ENCODE results near the gene UEVLD. TPM values are rescaled to one million over a fixed set of nuclear protein-coding genes. Genes with fewer than 3 reads are reported as not detected.

Gene UEVLD
- total and polyA plus RNA-seq, 2 donors (not counting 1 experiment from before 2014, with no cell fraction given) = 25.9 to 29.0 TPM

GRCh38 chr11:18492888-18493287 lies 95.6 kb downstream of the UEVLD start:
- H3K4me1 ChIP-seq (ENCODE audit: control insufficient read depth, extremely low read depth, insufficient read depth, low read length) = no peaks in the 10 kb centered on the region
- H3K27ac ChIP-seq (ENCODE audit: insufficient read depth, low read length) = no peak overlapping the region
- TF ChIP-seq, protein P1, sequence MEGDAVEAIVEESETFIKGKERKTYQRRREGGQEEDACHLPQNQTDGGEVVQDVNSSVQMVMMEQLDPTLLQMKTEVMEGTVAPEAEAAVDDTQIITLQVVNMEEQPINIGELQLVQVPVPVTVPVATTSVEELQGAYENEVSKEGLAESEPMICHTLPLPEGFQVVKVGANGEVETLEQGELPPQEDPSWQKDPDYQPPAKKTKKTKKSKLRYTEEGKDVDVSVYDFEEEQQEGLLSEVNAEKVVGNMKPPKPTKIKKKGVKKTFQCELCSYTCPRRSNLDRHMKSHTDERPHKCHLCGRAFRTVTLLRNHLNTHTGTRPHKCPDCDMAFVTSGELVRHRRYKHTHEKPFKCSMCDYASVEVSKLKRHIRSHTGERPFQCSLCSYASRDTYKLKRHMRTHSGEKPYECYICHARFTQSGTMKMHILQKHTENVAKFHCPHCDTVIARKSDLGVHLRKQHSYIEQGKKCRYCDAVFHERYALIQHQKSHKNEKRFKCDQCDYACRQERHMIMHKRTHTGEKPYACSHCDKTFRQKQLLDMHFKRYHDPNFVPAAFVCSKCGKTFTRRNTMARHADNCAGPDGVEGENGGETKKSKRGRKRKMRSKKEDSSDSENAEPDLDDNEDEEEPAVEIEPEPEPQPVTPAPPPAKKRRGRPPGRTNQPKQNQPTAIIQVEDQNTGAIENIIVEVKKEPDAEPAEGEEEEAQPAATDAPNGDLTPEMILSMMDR (conservative IDR thresholded peaks at IDR 0.05 in 1 of 2, IDR thresholded peaks at IDR 0.05 in 1 of 2; ENCODE audit: low read depth in 1 of 2, low read length in 2 of 2) = no peak
- TF ChIP-seq EZH2 (IDR thresholded peaks at IDR 0.05; ENCODE audit: low read length, missing control alignments) = no peak
- H2AFZ ChIP-seq (ENCODE audit: low read length) = no peak overlapping the region
- peak; percentile 2 to 7 for DNase-seq (ENCODE audit: low read depth in 2 of 2)
- H3K9ac ChIP-seq (ENCODE audit: insufficient read depth, low read length) = no peak overlapping the region
- H4K20me1 ChIP-seq (ENCODE audit: control insufficient read depth, extremely low read depth, insufficient read depth, low read length) = no peaks in the 10 kb centered on the region
- H3K9me3 ChIP-seq (ENCODE audit: control insufficient read depth, insufficient read depth, low read depth, low read length) = no peaks in the 10 kb centered on the region
- no peaks in the 10 kb centered on the region for H3K79me2 ChIP-seq (ENCODE audit: control insufficient read depth, insufficient read depth, low read length)
- no peak overlapping the region for H3K4me2 ChIP-seq (ENCODE audit: extremely low read depth, insufficient read depth, low read length)
- H3K36me3 ChIP-seq (ENCODE audit: control insufficient read depth, insufficient read depth, low read length) = peaks cover 6% of the 10 kb centered on the region
- H3K27me3 ChIP-seq (ENCODE audit: control insufficient read depth, insufficient read depth, low read length) = no peaks in the 10 kb centered on the region
- H3K4me3 ChIP-seq (replicated peaks in 1 of 4; ENCODE audit: control extremely low read depth in 1 of 4, insufficient read depth in 1 of 4, low read depth in 3 of 4, low read length in 4 of 4) = no peak overlapping the region

DNA sequence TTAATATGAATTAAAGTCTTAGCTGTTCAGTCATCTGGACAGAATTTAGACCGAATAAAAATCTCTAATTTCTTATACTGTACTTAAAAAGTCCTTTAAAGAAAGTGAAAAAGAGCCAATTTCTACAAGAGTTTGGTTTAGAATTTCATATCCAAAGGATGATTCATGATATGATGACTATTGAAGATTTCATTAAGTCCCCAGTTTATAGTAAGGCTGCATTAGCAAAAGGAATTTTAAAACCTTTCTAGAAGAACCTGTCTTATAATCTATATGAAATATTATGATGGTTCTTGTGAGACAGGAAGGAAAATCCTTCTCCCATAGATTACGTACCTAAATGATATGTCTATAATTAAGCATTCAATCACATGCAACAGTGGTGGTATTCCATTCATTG lies 96.6 kb downstream of the UEVLD start:
- no peak for TF ChIP-seq EZH2 (IDR thresholded peaks at IDR 0.05; ENCODE audit: low read length, missing control alignments)
- TF ChIP-seq, protein P1 (conservative IDR thresholded peaks at IDR 0.05 in 1 of 2, IDR thresholded peaks at IDR 0.05 in 1 of 2; ENCODE audit: low read depth in 1 of 2, low read length in 2 of 2) = no peak
- peak; percentile 13 to 14 for DNase-seq (ENCODE audit: low read depth in 2 of 2)
- no peak overlapping the region for H3K27ac ChIP-seq (ENCODE audit: insufficient read depth, low read length)
- H3K9ac ChIP-seq (ENCODE audit: insufficient read depth, low read length) = no peak overlapping the region
- H3K79me2 ChIP-seq (ENCODE audit: control insufficient read depth, insufficient read depth, low read length) = no peaks in the 10 kb centered on the region
- H3K4me2 ChIP-seq (ENCODE audit: extremely low read depth, insufficient read depth, low read length) = no peak overlapping the region
- H3K4me3 ChIP-seq (replicated peaks in 1 of 4; ENCODE audit: control extremely low read depth in 1 of 4, insufficient read depth in 1 of 4, low read depth in 3 of 4, low read length in 4 of 4) = no peak overlapping the region
- no peaks in the 10 kb centered on the region for H3K27me3 ChIP-seq (ENCODE audit: control insufficient read depth, insufficient read depth, low read length)
- H3K9me3 ChIP-seq (ENCODE audit: control insufficient read depth, insufficient read depth, low read depth, low read length) = no peaks in the 10 kb centered on the region
- no peak overlapping the region for H2AFZ ChIP-seq (ENCODE audit: low read length)
- no peaks in the 10 kb centered on the region for H4K20me1 ChIP-seq (ENCODE audit: control insufficient read depth, extremely low read depth, insufficient read depth, low read length)
- H3K36me3 ChIP-seq (ENCODE audit: control insufficient read depth, insufficient read depth, low read length) = peaks cover 6% of the 10 kb centered on the region
- H3K4me1 ChIP-seq (ENCODE audit: control insufficient read depth, extremely low read depth, insufficient read depth, low read length) = no peaks in the 10 kb centered on the region

- no peaks in the 10 kb centered on the region for H3K27me3 ChIP-seq (ENCODE audit: control insufficient read depth, insufficient read depth, low read length)
- DNase-seq (ENCODE audit: low read depth in 2 of 2) = no peak
- H2AFZ ChIP-seq (ENCODE audit: low read length) = no peak overlapping the region
- TF ChIP-seq, protein P1 (conservative IDR thresholded peaks at IDR 0.05 in 1 of 2, IDR thresholded peaks at IDR 0.05 in 1 of 2; ENCODE audit: low read depth in 1 of 2, low read length in 2 of 2) = no peak
- no peak for TF ChIP-seq EZH2 (IDR thresholded peaks at IDR 0.05; ENCODE audit: low read length, missing control alignments)
- no peak overlapping the region for H3K4me2 ChIP-seq (ENCODE audit: extremely low read depth, insufficient read depth, low read length)
- no peak overlapping the region for H3K9ac ChIP-seq (ENCODE audit: insufficient read depth, low read length)
- peaks cover 4% of the 10 kb centered on the region for H3K36me3 ChIP-seq (ENCODE audit: control insufficient read depth, insufficient read depth, low read length)
- H3K9me3 ChIP-seq (ENCODE audit: control insufficient read depth, insufficient read depth, low read depth, low read length) = no peaks in the 10 kb centered on the region
- no peaks in the 10 kb centered on the region for H3K4me1 ChIP-seq (ENCODE audit: control insufficient read depth, extremely low read depth, insufficient read depth, low read length)
- no peaks in the 10 kb centered on the region for H4K20me1 ChIP-seq (ENCODE audit: control insufficient read depth, extremely low read depth, insufficient read depth, low read length)
- H3K27ac ChIP-seq (ENCODE audit: insufficient read depth, low read length) = no peak overlapping the region
- H3K79me2 ChIP-seq (ENCODE audit: control insufficient read depth, insufficient read depth, low read length) = no peaks in the 10 kb centered on the region
- H3K4me3 ChIP-seq (replicated peaks in 1 of 4; ENCODE audit: control extremely low read depth in 1 of 4, insufficient read depth in 1 of 4, low read depth in 3 of 4, low read length in 4 of 4) = no peak overlapping the region
Measured at GRCh38 chr11:18490736-18491485, 97.6 kb downstream of the UEVLD start.
